ENCODE results near the gene BSN.
"Not testable (repeated sequence)": the region's sequence is repeated elsewhere in the genome, so short reads cannot be mapped to it uniquely, and the experiment has no call there.

BSN gene

DNA sequence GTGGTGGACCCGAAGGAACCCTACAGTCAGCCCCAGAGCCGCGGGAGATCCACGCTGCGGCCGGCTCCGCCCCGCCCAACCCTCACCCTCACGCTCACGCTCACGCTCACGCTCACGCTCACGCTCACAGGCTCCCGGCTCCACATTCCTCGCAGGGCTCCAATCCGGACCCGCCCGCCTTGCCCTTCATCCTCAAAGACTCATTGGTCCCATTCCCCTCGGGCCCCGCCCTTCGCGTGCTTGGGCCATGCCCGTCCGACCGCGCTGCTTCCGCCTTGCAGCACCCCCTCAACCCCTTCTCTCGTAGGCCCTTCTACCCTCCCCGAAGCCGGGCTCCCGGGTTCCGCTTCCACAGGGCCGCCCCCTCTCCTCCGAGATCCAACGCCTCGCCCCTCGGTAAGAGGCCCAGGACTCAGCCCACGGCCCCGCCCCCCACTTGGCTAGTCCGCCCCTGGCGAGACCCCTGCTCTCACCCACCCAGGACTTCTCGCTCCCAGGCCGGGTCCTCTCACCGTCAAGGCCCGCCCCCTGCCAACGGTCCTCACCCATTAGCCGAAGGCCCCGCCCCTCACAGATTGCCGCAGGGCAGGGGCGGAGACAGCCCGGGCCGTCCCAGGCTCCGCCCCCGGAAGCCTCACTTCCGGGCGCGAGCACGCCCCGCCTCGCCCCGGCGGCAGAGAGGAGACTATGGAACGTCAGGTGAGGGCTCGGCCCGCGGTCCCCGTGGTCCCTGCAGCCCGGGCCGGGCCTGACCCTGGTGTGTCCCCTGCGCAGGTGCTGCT is 119.6 kb downstream of the BSN start, which contains the start of gene APEH:
Gene APEH, plus strand, starts transcription at position 637 of the 782 bp plus-strand sequence. Its CDS starts 51 bp downstream, at position 688.
- DNase-seq (ENCODE audit: low read depth in 2 of 2), result peak; percentile 96 to 99

DNA sequence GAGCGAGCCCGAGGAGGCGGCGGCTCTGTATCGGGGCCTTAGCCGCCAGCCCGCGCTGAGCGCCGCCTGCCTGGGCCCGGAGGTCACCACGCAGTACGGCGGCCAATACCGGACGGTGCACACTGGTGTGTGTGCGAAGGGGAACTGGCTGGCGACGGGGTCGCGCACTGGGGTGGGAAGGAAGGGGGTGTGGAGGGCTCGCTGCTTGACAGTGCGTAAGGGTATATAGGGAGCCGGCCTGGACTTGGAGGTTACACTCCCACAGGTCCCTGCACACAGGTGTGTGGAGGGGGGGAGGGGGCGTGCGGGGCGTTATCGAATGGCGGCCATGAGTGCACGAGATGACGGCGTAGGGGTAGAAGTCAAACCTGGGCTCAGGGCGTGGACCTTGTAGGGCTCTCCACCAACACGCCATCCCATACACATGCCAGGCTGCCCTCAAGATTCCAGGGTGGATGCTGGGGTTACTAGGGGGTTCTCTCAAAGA is 120.3 kb downstream of the BSN start:
- no peak for DNase-seq (ENCODE audit: low read depth in 2 of 2)

DNA sequence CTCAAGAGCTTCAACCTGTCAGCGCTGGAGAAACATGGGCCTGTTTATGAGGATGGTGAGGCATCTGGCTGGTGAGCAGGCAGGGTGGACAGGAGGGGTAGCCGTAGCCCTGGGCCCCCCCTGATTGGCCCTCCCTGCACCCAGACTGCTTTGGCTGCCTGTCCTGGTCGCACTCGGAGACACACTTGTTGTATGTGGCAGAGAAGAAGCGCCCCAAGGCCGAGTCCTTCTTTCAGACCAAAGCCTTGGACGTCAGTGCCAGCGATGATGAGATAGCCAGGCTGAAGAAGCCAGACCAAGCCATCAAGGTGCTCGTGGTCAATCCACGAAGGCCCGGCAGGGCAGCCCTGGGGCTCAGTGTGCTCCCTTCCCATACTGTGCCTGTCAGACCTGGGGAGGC is 121.6 kb downstream of the BSN start:
- DNase-seq (ENCODE audit: low read depth in 2 of 2), result no peak

DNA sequence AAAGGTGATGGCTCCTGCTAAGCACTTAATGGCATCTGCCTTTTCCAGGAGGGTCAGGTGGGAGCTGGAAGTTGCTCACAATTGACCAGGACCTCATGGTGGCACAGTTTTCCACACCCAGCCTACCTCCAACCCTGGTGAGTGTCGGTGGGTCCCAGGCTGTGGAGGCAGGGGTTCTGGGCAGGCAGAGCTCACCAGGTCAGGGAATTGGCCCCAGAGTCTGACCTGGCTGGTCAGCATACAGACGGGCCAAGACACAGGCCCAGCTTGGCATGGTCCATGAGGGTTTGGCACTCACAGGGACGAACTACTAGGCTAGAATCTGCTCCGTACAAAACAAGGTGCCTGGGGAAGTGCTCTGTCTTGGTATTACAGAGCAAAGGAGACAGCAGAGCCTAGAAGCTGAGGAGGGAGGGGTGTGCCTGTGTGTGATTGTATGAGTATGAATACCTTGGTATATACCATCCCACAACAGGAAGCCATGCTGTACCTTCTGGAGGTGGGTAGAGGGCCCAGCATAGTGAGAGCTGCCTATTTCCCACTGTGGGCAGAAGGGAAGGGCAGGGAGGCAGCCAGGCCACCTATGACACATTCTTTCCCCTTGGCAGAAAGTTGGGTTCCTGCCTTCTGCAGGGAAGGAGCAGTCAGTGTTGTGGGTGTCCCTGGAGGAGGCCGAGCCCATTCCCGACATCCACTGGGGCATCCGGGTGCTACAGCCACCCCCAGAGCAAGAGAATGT is 126.4 kb downstream of the BSN start:
- no peak for DNase-seq (ENCODE audit: low read depth in 2 of 2)

DNA sequence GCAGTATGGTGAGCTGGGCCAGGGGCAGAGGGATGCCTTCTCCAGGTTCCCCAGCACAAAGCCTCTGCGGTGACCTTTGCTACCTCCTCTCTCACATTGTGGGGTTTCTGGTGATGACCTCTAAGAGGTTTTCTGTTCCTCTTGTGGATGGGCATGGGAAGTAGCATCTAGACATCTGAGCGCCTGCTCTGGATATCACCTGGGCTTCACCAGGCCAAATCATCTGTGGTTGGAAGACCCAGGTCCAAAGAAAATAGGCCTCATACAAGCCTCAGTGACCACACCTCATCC is 126.9 kb downstream of the BSN start:
- no peak for DNase-seq (ENCODE audit: low read depth in 2 of 2)

DNA sequence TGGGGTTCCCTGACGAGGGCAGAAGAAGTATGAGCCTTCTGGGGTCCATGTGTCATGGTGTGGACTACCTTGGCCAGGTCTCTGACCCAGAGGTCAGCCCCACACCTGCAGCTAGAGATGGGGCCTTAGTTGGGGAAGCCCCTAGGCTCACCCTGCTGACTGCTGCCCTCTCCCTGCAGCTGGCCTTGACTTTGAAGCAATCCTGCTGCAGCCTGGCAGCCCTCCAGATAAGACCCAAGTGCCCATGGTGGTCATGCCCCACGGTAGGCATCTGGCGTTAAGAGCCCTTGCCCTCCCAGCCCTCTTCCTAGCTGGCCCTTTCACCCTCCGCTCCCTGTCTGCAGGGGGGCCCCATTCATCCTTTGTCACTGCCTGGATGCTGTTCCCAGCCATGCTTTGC is 127.3 kb downstream of the BSN start:
- no peak for DNase-seq (ENCODE audit: low read depth in 2 of 2)

DNA sequence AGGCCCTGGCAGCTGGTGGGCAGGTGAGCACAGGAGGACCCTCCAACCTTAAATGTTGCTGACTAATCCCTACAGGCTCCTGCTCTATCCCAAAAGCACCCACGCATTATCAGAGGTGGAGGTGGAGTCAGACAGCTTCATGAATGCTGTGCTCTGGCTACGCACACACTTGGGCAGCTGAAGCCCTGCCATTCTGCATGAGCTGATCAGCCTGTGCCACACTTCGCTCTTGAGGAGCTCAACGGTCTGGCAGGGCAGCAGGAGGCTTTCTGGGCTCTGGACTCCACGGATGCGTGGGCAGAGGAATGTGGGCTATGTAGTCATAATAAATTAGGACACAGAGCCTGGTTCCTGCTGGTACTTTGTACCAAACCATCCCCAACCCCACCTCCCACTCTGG is 128.9 kb downstream of the BSN start:
- DNase-seq (ENCODE audit: low read depth in 2 of 2), result no peak

DNA sequence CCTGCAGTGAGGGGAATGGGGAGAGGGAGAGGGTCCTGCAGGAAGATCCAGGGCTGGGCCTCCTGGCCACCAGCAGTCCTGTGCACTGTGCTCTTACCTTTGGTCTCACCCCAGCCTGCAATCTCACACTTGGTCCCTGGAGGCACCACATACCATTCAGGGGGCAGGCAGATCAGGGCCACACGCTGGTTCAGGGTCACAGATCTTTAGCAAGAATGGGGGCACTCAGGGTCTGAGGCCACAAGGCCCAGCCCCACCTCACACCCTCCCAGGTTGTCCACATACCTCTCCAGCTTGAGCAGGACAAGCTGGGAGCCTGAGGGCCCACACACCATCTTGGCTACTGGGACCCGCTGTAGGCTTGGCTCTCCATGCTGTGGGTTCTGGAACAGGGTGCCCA is 130.2 kb downstream of the BSN start:
- not testable (repeated sequence) for DNase-seq (ENCODE audit: low read depth in 2 of 2)

DNA sequence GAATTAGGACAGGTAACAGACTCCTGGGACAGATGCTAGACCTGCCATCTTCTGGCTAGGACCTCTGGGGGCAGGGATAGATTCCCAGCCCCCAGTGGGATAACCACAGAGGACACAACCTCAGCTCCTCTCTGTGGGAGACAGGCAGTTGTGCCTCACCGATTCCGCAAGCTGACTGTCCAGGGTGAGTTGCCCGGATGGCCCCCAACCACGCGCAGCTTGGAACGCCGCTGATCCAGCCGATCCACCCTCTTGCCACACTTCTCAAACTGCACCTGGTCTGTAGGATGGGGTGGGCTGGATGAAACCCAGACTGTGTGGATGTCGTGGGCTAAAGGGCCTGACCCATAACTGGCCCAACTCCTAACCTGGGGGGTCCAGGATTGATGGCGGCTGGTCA is 130.8 kb downstream of the BSN start:
- not testable (repeated sequence) for DNase-seq (ENCODE audit: low read depth in 2 of 2)

DNA sequence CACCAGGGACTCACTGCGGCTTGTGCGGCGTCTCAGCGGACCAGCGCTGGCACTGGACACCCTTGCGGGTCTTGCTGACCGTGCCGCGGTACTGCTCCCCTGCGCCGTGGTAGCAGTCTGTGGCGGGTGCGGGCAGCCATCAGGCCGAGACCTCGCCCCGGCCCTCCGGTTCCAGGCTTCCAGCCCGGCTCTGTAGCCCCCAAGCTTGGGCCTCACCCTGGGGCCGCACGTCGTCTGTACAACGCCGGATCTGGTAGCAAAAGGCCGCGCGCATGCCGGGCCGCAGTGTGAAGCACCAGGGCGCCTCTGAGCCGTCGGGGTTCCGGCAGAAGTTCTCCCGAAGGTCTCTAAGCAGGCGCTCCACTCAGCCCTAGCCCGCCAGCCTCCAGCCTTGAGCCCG is 131.6 kb downstream of the BSN start:
- DNase-seq (ENCODE audit: low read depth in 2 of 2), result not testable (repeated sequence)

DNA sequence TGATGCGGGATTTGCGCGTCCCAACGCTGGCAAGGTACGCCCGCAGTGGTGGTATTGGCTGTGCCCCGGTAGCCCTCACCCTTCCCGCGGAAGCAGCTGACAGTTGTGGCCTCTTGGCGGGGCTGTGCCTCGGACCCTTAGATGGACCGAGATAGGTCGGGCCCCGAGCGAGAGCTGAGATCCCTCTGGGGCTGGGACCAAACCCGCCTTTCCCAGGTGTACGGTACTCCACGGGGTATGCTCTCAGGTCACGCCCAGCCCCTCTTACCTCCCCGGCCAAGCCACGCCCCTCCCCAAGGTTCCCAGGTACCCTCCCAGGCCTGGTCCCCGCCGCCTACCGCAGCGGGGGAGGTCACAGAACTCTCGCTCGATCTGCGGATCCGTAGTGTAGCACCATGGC is 132.1 kb downstream of the BSN start:
- DNase-seq (ENCODE audit: low read depth in 2 of 2), result not testable (repeated sequence)

DNA sequence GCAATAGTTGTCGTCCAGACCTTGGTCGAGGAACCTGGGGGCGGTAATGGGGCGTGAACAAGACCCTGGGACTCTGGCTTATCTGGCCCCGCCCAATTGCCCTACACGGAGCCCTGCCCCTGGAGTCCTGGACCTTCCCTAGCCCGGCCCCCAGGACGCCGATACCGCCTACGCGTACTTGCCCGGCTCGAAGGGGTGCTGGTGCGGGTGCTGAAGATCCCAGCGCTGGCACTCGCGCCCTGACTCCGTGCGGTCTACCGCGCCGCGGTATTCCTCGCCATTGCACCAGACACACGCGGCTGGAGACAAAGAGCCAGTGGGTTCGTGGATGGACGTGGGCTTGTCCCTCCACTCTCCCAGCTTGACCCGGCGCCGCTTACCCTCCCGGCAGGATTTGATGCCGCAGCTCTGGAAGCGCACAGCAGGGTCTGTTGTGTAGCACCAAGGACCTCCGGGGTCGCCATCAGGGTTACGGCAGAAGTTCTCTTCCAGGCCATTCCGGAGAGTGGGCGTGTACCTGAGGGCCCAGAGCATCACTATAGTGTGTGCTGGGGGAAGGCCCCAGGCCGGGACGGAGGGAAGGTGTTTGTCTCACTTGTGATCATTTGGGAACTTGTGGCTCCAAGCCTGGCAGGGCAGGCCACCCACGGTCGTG is 132.6 kb downstream of the BSN start:
- DNase-seq (ENCODE audit: low read depth in 2 of 2), result peak in 1 of 2 donors; percentile 37

DNA sequence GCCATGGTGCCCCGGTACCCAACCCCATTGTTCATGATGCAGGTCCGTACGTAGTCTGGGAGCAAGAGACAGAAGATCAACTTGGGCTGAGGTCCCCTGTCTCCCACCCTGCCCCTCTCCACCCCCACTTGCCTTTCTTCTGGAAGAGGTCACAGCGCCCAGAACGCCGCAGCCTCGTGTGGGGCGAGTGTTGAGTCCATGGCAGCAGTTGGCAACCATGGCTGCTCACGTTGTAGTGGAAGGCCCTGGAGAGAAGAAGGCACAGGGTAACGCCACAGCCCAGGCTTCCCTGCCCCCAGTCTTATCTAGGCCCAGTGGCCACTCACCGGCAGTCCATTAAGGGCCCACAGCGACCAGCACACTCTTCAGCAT is 133.1 kb downstream of the BSN start:
- not testable (repeated sequence) for DNase-seq (ENCODE audit: low read depth in 2 of 2)

DNA sequence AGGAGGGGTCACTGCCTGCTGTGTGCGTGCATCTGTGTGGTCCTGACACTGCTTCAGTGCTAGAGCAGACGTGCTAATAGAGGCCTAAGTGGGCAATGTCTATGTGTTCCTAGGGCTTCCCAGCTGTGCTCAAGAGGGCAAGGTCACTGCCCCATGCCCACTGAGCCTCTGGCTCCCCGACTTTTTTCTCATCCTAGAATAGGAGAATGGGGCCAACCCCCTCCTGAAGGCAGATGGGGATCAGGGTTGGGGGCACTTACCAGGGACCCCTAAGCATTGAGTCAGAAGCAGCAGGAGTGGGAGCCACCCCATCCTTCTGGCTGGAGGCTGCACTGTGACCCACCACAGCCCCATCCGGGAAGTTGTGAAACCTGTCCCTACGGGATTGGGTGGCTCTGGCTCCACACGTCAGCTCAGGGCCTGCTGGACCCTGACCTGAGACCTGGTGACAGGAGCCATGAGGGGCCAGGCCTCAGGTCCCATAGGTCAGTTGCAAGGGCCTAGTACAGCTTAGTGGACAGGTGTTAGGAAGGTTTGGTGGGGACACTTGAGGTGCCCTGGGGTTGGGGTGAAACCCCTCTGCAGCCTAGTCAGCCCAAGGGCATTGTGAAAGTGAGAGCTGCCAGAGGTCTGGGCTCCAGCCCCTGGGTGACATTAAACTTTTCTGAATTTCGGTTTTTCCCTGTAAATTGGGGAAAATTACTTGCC is 134.2 kb downstream of the BSN start:
- DNase-seq (ENCODE audit: low read depth in 2 of 2), result not testable (repeated sequence)

DNA sequence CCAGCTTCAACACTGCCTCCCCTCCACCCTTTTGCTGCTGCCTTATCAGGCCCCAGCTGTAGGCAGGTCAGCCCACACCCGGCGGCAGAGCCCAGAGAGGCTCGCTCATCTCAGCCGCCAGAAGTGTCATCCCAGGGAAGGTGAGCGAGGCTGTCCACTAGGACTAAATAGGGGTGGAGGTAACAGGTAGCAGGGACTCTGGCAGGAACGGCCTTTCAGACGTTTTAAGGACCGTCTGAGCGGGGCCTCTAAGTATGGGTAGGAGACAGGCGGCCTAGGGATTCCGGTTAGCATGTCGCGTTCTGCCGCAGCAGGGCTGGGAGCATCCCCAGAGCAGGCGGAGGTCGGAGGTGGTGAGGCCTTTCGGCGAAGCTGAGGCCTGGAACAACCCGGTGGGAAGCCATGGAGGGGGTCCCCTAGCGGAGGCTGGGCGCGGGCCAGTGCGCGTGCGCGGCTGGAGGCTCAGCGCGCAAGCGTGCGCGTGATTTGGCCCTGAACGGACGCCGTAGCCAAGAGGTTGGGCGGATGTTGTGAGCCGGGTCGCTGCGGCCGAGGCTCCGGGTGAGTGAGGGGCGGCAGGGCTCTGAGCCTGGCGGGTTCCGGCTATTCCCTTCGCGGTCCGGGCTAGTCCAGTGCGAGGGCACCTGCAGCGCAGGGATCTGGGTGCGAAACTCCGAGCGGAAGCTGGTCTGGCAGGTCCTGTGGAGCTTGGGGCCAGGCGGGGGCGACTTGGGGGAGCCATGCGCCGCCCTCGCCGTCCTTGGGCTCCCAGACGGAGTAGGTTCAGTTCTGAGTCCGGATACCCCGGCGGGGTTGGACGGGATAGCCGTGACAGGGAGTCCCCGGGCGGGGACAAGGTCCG is 135.0 kb downstream of the BSN start, which contains the start of the genes MST1 and RNF123:
Gene MST1, minus strand, starts transcription at position 429 of the 862 bp plus-strand sequence. CDS start 783 bp downstream, outside the sequence.
Gene RNF123, plus strand, starts transcription at position 512 of the 862 bp plus-strand sequence. CDS start 1,609 bp downstream, outside the sequence.
- peak; percentile 85 to 91 for DNase-seq (ENCODE audit: low read depth in 2 of 2)

DNA sequence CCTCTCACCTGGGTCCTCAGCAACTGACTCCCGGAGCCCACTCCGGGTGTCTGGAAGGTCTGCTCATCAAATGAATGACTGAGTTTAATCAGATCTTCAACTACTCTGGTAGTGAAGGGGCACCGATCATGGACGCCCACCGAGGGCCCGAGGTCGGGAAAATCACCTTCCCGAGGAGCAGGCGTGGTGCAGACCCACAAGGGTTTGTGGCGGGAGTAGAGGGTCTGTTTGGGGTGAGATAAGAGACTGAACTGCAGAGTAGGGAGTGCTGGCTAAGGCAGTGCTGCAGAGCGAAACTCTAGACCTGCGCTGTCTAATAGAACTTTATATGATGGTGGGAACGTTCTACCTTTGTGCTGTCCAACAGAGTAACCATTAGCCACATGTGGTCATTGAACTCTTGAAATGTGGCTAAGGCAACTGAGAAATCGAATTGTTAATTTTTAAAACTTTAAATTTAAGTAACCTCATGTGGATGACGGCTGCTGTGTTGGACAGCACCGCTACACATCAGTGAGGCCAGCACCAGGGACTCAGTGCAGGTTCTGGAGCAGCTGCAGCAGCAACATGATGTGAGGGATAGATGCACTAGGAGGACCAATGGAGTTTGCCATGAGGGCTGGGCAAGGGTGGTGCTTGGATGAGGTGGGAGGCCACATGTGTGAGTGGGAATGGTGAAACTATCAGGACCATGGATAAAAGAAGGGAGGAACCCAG is 135.8 kb downstream of the BSN start:
- not testable (repeated sequence) for DNase-seq (ENCODE audit: low read depth in 2 of 2)

DNA sequence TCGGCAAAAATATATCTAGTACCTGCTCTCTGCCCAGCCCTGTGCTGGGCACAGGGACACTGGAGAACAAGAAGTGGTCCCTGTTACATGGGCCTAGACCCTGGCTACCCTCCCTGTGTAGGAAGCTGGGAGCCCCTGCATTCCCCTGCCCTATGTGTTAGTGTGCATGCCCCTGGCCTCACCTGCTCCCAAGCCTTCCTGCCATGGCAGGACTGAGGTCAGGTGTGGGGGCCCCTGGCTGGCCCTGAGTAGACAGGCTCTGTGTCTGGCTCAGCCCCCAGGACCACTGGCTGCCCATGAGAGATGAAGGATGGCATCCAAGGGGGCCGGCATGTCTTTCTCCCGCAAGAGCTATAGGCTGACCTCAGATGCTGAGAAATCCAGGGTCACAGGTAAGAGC is 136.6 kb downstream of the BSN start:
- DNase-seq (ENCODE audit: low read depth in 2 of 2), result not testable (repeated sequence)

DNA sequence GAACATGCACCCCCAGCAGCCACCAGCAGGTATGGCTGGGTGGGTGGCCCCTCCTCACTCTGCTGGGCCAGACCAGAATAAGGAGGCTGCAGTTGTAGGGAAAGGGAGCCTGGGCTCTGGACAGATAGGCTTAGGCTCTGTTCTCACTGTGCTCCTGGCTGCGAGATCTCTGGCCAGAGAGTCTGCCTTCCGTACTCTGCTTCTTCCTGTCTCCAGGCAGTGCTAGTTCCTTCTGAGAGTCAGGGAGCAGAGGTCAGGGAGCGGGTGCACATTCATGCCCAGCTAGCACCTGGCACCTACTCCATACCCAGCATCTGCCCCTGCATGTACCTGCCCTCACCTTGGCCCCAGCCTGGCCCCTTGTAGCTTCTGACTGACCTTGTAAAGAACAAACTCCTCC is 137.2 kb downstream of the BSN start:
- not testable (repeated sequence) for DNase-seq (ENCODE audit: low read depth in 2 of 2)

DNA sequence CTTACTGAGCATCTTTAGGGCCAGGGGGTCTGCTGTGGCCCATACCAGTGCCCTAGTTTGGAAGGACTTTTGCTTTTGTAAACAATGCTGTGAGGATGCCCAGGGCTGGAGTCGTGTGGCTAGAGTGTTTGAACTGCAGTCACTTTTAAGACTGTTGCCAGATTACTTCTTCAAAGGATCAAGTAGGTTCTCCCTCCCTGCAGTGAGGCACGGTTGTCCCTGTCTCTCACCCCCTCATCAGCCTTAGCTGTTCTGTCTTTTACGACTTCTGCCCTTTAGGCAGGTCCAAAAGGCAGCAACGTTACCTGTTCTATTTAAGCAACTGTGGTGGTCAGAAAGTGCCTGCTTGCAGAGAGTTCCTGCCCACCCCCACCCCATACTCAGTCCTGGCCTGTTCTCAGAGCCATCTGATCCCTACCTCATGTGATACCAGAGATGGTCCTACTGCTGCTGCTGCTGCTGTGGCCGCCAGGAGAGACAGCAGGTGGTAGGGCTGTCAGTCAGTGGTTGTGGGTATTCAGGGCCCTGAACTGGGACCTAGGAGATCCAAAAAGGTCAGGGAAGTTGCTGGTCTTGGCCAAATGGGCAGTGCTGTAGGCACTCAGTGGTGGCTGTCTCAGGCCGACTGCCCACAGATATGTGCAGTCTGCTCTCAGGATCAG is 140.3 kb downstream of the BSN start:
- not testable (repeated sequence) for DNase-seq (ENCODE audit: low read depth in 2 of 2)
